Measurements from ENCODE around the gene WASHC2C. TPM values are rescaled to one million over a fixed set of nuclear protein-coding genes. Genes with fewer than 3 reads are reported as not detected.
"Not testable (repeated sequence)": the region's sequence is repeated elsewhere in the genome, so short reads cannot be mapped to it uniquely, and the experiment has no call there.

The WASHC2C gene, protein sequence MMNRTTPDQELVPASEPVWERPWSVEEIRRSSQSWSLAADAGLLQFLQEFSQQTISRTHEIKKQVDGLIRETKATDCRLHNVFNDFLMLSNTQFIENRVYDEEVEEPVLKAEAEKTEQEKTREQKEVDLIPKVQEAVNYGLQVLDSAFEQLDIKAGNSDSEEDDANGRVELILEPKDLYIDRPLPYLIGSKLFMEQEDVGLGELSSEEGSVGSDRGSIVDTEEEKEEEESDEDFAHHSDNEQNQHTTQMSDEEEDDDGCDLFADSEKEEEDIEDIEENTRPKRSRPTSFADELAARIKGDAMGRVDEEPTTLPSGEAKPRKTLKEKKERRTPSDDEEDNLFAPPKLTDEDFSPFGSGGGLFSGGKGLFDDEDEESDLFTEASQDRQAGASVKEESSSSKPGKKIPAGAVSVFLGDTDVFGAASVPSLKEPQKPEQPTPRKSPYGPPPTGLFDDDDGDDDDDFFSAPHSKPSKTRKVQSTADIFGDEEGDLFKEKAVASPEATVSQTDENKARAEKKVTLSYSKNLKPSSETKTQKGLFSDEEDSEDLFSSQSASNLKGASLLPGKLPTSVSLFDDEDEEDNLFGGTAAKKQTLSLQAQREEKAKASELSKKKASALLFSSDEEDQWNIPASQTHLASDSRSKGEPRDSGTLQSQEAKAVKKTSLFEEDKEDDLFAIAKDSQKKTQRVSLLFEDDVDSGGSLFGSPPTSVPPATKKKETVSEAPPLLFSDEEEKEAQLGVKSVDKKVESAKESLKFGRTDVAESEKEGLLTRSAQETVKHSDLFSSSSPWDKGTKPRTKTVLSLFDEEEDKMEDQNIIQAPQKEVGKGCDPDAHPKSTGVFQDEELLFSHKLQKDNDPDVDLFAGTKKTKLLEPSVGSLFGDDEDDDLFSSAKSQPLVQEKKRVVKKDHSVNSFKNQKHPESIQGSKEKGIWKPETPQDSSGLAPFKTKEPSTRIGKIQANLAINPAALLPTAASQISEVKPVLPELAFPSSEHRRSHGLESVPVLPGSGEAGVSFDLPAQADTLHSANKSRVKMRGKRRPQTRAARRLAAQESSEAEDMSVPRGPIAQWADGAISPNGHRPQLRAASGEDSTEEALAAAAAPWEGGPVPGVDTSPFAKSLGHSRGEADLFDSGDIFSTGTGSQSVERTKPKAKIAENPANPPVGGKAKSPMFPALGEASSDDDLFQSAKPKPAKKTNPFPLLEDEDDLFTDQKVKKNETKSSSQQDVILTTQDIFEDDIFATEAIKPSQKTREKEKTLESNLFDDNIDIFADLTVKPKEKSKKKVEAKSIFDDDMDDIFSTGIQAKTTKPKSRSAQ (N-terminal part only)
- 40.6 to 48.4 TPM (median 43.7 TPM) in 3 replicates for total RNA-seq

DNA sequence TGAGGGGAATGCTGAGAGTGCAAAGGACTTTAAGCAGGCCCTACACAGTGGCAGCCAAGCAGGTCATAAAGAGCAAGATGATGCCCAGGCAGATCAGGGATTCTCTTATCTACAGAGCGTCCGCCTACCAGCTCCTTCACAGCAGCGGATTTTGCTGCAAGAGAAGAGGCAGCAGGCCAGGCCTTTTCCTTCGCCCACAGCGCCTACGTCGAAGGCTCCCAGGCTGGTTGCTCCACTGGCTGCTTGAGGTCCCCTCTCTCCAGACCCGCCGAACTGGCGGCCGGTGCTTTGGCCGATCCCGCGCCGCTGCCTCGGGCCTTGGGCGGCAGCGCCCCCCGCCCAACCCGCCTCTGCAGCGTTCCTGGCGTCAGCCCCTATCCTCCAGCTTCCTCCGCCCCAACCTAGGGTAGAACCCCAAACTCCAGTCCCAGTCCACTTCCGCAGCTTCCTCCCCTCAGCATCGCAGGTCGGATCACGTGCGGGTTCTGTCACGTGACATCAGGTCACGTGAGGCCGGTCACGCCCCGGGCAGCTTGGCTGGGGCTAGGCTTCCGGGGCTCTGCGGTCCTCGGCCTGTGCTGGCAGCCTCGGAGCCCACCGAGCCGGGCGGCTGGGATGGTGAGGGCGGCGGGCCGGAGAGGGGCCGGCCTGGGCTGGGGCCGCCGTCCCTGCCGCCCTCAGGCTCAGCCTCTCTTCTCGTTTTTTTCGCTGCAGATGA is at the start of gene WASHC2C:
Gene WASHC2C (plus strand): TSS at position 564 of the 718 bp plus-strand sequence. CDS start 52 bp downstream, at position 616.
- H3K27ac Mint-ChIP-seq = peak within 1 kb of the TSS; percentile 92
- H3K4me1 Mint-ChIP-seq; H3K27me3 Mint-ChIP-seq (ENCODE audit: low read depth); H3K36me3 Mint-ChIP-seq; H3K9me3 Mint-ChIP-seq: not testable (repeated sequence)
- peak; percentile 66 to 96 for DNase-seq (ENCODE audit: low spot score in 2 of 2, unreplicated experiment in 2 of 2)
- H3K4me3 Mint-ChIP-seq = peak within 1 kb of the TSS; percentile 81

DNA sequence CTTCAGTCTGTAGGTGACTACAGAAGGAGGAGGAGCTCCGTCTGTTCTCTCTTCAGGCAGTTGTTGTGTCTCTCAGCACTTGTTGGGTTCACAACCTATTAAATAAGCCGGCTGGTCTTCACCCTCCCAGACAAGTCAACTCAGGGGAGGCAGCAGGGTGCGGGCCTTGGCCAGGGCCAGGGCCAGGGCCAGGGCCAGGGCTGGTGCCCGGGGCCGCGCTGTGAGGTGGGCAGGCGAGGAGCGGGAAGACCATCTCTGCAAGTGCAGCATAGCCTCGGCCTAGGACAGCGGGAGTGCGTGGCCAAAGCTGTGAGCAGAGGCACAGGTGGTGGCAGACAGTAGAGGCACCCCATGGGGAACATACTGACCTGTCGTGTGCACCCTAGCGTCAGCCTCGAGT is 48.6 kb upstream of the WASHC2C start:
- not testable (repeated sequence) for H3K4me3 Mint-ChIP-seq; H3K4me1 Mint-ChIP-seq; H3K9me3 Mint-ChIP-seq; H3K27ac Mint-ChIP-seq; H3K27me3 Mint-ChIP-seq (ENCODE audit: low read depth); DNase-seq (ENCODE audit: low spot score in 2 of 2, unreplicated experiment in 2 of 2); H3K36me3 Mint-ChIP-seq

DNA sequence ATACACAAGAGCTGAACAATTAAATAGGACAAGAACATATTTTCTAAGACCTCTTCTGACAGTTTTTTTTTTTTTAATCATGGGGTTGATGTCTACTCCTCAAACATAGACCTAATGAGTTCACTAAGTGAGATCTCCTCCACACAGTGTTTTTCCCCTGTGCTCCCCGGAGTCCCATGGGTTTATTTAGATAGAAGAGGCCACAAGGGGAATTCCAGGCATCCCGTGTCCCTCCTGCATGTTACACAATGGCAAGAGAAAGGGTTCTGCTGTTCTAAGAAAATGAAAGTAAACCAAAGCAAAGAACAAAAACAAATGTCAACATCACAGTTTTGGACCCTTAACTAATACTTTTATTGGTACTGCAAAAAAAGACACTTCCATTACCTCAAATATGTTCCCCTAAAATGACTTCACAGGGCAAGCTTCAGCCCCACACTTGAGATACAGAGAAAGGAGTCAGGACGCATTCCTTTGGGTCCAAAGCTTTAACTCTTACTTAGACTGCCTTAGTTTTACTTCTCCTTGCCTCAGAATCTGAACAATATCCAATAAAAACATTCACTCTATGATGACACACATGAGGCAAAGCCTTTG is 16.8 kb upstream of the WASHC2C start:
- H3K4me1 Mint-ChIP-seq; DNase-seq (ENCODE audit: low spot score in 2 of 2, unreplicated experiment in 2 of 2); H3K36me3 Mint-ChIP-seq; H3K27me3 Mint-ChIP-seq (ENCODE audit: low read depth); H3K27ac Mint-ChIP-seq; H3K4me3 Mint-ChIP-seq; H3K9me3 Mint-ChIP-seq: not testable (repeated sequence)

DNA sequence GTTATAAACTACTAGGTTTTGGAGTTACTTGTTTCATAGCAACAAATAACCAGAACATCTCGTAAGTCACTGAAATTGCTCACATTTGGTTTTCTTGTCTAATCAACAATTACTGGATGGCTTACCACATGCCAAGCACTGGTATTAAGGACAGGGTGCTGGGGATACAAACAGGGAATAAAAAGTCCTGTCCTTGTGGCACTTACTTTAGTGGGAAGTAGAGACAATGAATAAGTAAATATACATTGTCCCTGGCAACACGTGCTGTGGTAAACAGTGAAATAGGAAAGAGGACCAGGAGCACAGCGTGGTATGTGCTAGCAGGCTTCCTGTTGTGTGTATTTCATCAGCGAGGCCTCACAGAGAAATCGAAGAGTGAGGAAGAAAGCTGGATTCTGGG is 15.8 kb upstream of the WASHC2C start:
- H3K27ac Mint-ChIP-seq; H3K4me1 Mint-ChIP-seq; H3K36me3 Mint-ChIP-seq; DNase-seq (ENCODE audit: low spot score in 2 of 2, unreplicated experiment in 2 of 2); H3K4me3 Mint-ChIP-seq; H3K9me3 Mint-ChIP-seq; H3K27me3 Mint-ChIP-seq (ENCODE audit: low read depth): not testable (repeated sequence)

DNA sequence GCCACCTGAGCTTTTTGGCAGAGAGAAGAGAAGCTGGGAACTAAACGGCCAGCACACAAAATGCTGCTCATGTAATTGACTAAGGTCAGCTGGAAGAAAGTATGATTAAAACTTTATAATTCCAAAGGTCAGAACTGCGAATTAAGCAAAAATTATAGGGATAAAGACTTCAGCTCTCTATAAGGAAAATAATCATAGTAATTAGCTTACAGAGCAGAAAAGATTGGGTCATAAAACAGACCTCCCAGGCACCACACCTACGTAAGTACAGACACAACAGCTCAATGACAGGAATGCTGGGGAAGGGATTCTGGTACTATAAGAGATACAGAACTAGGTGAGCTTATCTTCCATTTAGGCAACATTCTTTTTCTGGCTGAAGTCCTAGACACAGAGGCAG is 10.0 kb upstream of the WASHC2C start:
- DNase-seq (ENCODE audit: low spot score in 2 of 2, unreplicated experiment in 2 of 2); H3K36me3 Mint-ChIP-seq: not testable (repeated sequence)
- H3K27me3 Mint-ChIP-seq (ENCODE audit: low read depth) = peaks cover 44% of the 10 kb centered on the region

DNA sequence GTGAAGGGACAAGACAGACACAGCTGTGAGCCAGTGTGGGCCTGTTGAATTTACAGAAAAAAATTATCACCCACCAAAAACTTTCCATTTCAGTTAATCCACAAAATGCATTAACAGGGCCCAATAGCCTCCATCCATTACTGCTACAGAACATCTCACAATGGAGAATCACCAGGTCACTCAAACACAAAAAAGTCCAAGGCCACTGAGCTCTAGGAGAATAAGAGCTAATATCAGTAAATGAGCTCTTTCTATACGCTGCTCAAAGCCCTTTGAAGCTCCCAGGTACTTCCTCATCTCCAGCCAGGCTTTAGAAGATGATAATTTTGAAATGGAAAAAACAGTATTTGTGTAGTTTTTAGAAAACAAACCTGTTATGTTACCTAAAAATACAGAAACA is 9.4 kb upstream of the WASHC2C start:
- H3K27me3 Mint-ChIP-seq (ENCODE audit: low read depth) = peaks cover 48% of the 10 kb centered on the region
- not testable (repeated sequence) for H3K36me3 Mint-ChIP-seq

More for the DNA sequence above, 10.0 kb upstream of the WASHC2C start:
- H3K4me3 Mint-ChIP-seq, H3K9me3 Mint-ChIP-seq, H3K27ac Mint-ChIP-seq, H3K4me1 Mint-ChIP-seq: not testable (repeated sequence)

DNA sequence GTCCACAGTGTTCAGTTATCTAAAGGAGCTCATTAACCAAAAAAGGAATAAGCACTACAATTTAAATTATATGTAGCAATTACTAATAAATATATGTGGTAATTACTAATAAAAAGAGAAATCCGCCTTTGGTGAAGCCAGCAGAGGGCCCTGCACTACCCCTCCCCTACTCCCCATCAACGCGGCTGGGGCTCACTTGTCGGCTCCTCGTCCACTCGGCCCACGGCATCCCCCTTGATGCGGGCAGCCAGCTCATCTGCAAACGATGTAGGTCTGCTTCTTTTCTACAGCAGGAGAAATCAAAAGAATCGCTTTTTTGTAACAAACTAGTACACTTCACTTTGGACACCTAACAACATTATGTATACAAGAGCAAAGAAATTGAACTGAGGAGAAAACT is 5.6 kb upstream of the WASHC2C start:
- H3K36me3 Mint-ChIP-seq; H3K4me1 Mint-ChIP-seq; DNase-seq (ENCODE audit: low spot score in 2 of 2, unreplicated experiment in 2 of 2); H3K27ac Mint-ChIP-seq; H3K4me3 Mint-ChIP-seq; H3K9me3 Mint-ChIP-seq: not testable (repeated sequence)
- peaks cover 36% of the 10 kb centered on the region for H3K27me3 Mint-ChIP-seq (ENCODE audit: low read depth)

More for the DNA sequence above, 9.4 kb upstream of the WASHC2C start:
- not testable (repeated sequence) for H3K4me1 Mint-ChIP-seq; H3K4me3 Mint-ChIP-seq; H3K9me3 Mint-ChIP-seq; DNase-seq (ENCODE audit: low spot score in 2 of 2, unreplicated experiment in 2 of 2); H3K27ac Mint-ChIP-seq

DNA sequence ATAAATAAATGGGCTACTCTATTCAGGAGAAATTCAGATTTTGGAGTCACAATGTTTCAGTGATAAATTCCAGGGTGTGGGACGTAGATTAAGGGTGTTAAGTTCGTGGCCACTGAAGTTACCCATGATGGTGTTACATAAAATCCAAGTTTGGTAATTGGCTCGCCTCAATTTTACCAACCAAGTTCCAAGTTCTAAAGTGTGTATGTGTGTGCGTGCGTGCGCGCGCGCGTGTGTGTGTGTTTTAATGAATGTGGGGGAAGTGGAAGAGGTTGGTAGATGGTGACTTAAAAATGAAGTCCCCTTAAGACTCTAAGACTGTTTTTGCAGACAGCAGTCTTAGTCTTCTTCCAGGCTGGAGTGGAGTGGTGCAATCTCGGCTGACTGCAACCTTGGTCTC is 3.2 kb upstream of the WASHC2C start:
- not testable (repeated sequence) for H3K36me3 Mint-ChIP-seq; H3K4me3 Mint-ChIP-seq; H3K4me1 Mint-ChIP-seq; DNase-seq (ENCODE audit: low spot score in 2 of 2, unreplicated experiment in 2 of 2); H3K9me3 Mint-ChIP-seq; H3K27ac Mint-ChIP-seq
- peaks cover 18% of the 10 kb centered on the region for H3K27me3 Mint-ChIP-seq (ENCODE audit: low read depth)

DNA sequence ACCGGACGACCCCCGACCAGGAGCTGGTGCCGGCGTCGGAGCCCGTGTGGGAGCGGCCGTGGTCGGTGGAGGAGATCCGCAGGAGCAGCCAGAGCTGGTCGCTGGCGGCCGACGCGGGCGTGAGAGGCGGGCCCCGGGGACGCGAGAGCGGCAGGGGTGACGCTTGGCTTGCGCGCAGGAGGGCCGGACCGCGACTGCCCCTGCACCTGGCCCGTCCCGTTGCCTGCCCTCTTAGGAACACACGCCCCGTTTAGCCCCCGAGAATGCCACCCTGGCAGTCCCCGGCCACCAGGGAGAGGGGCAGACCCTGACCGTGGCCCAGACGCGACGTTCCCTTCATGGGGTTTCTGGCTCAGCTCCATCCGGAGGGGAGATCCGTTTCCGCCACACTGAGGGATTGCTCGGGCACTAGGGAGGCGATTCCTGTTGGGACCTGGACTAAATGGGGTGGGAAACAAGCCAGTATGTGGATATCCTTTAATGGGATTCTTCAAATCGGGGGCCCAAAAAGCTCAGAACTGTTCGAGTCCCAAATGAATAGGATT is 427 bp downstream of the WASHC2C start:
- H3K27ac Mint-ChIP-seq = peak overlapping the region; percentile 25
- H3K9me3 Mint-ChIP-seq; H3K27me3 Mint-ChIP-seq (ENCODE audit: low read depth); DNase-seq (ENCODE audit: low spot score in 2 of 2, unreplicated experiment in 2 of 2); H3K36me3 Mint-ChIP-seq; H3K4me1 Mint-ChIP-seq: not testable (repeated sequence)
- peak overlapping the region; percentile 81 for H3K4me3 Mint-ChIP-seq

DNA sequence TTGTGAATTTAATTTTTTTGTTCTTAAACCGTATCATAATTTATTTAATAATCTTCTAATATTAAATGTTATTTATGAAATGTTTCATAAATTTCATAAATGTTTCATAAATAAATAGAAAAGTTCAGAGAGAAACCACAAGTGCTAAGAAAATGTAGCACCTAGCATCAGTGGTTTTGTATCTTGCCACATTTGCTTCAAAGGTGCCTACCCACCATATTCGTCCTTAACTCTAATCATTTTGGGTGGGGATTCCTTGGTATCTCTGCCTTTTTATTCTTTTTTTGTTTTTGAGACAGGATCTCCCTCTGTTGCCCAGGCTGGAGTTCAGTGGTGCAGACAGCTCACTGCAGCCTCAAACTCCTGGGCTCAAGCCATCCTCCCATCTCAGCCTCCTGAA is 7.4 kb downstream of the WASHC2C start:
- not testable (repeated sequence) for H3K27me3 Mint-ChIP-seq (ENCODE audit: low read depth); H3K4me3 Mint-ChIP-seq; DNase-seq (ENCODE audit: low spot score in 2 of 2, unreplicated experiment in 2 of 2); H3K27ac Mint-ChIP-seq; H3K36me3 Mint-ChIP-seq; H3K9me3 Mint-ChIP-seq; H3K4me1 Mint-ChIP-seq

DNA sequence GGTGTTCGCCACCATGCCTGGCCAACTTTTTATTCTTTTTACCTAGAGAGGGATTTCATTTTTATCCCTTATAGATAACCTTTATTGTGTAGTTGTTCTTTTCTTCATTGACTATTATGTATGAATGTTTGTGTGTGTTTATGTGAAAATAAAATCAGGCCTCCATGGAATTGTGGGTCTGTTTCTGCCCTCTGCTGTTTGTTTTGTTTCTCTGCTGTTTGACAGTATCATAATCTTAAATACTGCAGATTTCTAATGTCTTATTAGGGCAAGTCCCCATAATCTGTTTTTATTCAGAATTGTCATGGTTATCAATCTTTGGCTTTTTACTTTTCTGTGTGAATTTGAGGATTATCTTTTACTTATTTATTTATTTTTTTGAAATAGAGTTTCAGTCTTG is 7.8 kb downstream of the WASHC2C start:
- H3K4me3 Mint-ChIP-seq; H3K27ac Mint-ChIP-seq; DNase-seq (ENCODE audit: low spot score in 2 of 2, unreplicated experiment in 2 of 2); H3K36me3 Mint-ChIP-seq; H3K27me3 Mint-ChIP-seq (ENCODE audit: low read depth); H3K4me1 Mint-ChIP-seq; H3K9me3 Mint-ChIP-seq: not testable (repeated sequence)

DNA sequence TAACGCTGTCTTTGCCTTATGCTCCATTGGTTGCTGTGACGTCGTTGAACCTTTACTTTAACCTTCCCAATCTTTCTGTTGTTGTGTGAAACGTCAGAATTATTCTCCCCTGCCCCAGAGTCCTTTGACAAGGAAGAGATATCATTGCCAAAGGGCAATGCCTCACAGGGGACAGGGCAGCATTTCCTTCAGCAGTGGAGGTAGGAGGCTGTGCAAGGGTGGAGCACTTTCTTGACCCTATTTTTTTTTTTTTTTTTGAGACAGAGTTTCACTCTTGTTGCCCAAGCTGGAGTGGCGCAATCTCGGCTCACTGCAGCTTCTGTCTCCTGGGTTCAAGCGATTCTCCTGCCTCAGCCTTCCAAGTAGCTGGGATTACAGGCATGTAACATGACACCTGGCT is 14.5 kb downstream of the WASHC2C start:
- H3K27me3 Mint-ChIP-seq (ENCODE audit: low read depth); H3K9me3 Mint-ChIP-seq: not testable (repeated sequence)

More for the DNA sequence above, 14.5 kb downstream of the WASHC2C start:
- not testable (repeated sequence) for H3K36me3 Mint-ChIP-seq; H3K27ac Mint-ChIP-seq; DNase-seq (ENCODE audit: low spot score in 2 of 2, unreplicated experiment in 2 of 2); H3K4me1 Mint-ChIP-seq; H3K4me3 Mint-ChIP-seq

Measured in mesothelial cell of epicardium (in vitro differentiated cells).